ENCODE measurements around the gene APOB. TPM values are rescaled to one million over a fixed set of nuclear protein-coding genes. Genes with fewer than 3 reads are reported as not detected.

Gene APOB
- polyA plus RNA-seq, 2 of the 4 experiments (the other 2 are of a cell fraction) = under 0.01 TPM; not detected in 1

DNA sequence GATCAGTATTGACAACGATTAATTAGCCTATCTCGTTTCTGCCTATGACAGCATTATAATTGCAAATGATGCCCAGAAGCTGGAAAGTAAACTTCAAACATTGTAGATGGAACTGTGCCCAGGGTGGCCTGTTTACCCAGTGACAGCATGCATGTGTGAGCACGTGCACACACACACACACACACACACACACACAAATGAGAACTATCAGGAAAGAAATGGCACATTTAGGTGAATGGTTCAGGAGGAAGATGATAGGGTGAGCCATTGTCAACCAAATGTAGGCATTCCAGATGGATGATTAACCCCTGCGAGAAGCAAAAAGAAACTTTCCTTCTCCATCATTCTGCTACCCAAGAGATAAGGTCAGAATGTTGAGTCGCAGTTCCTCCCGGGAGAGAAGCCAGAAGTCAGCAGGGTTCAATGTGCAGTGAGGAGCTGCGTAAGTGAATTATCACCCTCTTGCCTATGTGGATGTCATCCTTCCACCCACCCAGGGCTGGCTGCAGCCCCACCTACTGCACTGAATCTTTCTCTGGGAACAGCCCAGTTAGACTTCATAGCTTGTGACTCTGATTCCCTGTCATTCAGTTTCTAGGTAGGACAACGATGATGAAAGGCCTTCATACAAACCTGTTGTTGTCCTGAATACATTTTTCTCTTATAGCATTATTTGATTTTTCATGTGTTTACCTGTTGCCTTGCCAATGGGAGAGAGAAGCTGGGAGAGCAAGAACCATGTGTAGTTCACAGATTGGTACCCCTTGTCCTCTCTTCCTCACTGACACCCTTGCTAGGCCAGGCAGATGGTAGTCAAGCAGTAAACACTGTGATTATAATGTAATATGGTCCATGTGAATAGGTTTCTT, 3.5 kb upstream of the APOB start (continued):
- no peak for TF ChIP-seq HOXA7 (CRISPR knock-in tag; IDR thresholded peaks at IDR 0.05)

DNA sequence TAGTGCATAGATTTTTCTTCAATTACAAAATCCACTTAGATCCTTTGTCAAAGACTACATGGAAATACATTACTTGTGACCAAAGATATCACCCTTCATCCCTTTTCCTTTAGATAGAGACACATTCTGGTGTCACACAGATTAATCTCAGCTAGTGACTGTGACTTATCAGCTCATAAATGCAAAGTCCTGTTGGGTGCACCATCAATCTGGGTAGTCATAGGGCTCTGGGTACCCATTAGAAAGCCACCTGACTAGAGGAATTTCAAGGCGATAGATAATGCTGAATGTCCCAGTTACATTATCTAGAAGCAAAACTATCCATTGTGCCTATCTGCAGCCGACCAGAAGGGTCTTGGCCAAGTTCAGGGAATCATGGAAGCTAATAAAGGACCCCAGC, 2.6 kb upstream of the APOB start:
- Histone ChIP-seq H3K4me1 (no peaks in the 10 kb centered on the region), H3K9me3 (no peaks in the 10 kb centered on the region), H3K27ac (no peak overlapping the region), H3K4me3 (no peak overlapping the region), H3K4me2 (no peak overlapping the region)
- ChIA-PET POLR2A (no interaction called here), CTCF (interaction anchor here (1.0 to 9.1 kb wide), 4 partner anchors 18 to 271 kb away, joined by 3 to 130 read pairs (median 4); no protein-coding TSS in a partner anchor)
- no peak for ATAC-seq
- WGBS (ENCODE audit: missing lambda C conversion rate) = 20% methylated on average over 2 of the region's 2 CpGs
- FAIRE-seq = no peak
- no peak for DNase-seq (ENCODE audit: low read depth in 1 of 2, low spot score in 1 of 2)
- no peak for TF ChIP-seq JUN (IDR thresholded peaks at IDR 0.05)
- TF ChIP-seq, protein P1, sequence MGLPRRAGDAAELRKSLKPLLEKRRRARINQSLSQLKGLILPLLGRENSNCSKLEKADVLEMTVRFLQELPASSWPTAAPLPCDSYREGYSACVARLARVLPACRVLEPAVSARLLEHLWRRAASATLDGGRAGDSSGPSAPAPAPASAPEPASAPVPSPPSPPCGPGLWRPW (IDR thresholded peaks at IDR 0.05) = no peak
- no peak for TF ChIP-seq CHD2 (IDR thresholded peaks at IDR 0.05; ENCODE audit: low read length, partially characterized antibody)
- TF ChIP-seq, protein P2, sequence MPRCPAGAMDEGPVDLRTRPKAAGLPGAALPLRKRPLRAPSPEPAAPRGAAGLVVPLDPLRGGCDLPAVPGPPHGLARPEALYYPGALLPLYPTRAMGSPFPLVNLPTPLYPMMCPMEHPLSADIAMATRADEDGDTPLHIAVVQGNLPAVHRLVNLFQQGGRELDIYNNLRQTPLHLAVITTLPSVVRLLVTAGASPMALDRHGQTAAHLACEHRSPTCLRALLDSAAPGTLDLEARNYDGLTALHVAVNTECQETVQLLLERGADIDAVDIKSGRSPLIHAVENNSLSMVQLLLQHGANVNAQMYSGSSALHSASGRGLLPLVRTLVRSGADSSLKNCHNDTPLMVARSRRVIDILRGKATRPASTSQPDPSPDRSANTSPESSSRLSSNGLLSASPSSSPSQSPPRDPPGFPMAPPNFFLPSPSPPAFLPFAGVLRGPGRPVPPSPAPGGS (IDR thresholded peaks at IDR 0.05) = no peak
- TF ChIP-seq BHLHE40 (IDR thresholded peaks at IDR 0.05; ENCODE audit: low read depth, low read length) = no peak
- TF ChIP-seq HOXB13 (CRISPR knock-in tag; IDR thresholded peaks at IDR 0.05; ENCODE audit: low read depth) = no peak
- TF ChIP-seq ZC3H11A (IDR thresholded peaks at IDR 0.05) = no peak
- TF ChIP-seq, protein P3, sequence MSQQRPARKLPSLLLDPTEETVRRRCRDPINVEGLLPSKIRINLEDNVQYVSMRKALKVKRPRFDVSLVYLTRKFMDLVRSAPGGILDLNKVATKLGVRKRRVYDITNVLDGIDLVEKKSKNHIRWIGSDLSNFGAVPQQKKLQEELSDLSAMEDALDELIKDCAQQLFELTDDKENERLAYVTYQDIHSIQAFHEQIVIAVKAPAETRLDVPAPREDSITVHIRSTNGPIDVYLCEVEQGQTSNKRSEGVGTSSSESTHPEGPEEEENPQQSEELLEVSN (IDR thresholded peaks at IDR 0.05; ENCODE audit: borderline replicate concordance, low read depth) = no peak
- TF ChIP-seq, protein P4, sequence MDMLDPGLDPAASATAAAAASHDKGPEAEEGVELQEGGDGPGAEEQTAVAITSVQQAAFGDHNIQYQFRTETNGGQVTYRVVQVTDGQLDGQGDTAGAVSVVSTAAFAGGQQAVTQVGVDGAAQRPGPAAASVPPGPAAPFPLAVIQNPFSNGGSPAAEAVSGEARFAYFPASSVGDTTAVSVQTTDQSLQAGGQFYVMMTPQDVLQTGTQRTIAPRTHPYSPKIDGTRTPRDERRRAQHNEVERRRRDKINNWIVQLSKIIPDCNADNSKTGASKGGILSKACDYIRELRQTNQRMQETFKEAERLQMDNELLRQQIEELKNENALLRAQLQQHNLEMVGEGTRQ (IDR thresholded peaks at IDR 0.05) = no peak
- TF ChIP-seq TP53 (CRISPR knock-in tag; IDR thresholded peaks at IDR 0.05) = no peak
- no peak for TF ChIP-seq KDM5A (IDR thresholded peaks at IDR 0.05)
- no peak for TF ChIP-seq NR3C1 (IDR thresholded peaks at IDR 0.05)
- TF ChIP-seq NPAS2 (CRISPR knock-in tag; IDR thresholded peaks at IDR 0.05; ENCODE audit: borderline replicate concordance) = no peak
- no peak for TF ChIP-seq ZFP36 (IDR thresholded peaks at IDR 0.05; ENCODE audit: borderline replicate concordance, partially characterized antibody)
- TF ChIP-seq RCOR1 (IDR thresholded peaks at IDR 0.05; ENCODE audit: low read depth, low read length) = no peak
- no peak for TF ChIP-seq MYC (IDR thresholded peaks at IDR 0.05; ENCODE audit: borderline replicate concordance, low read length)
- no peak for TF ChIP-seq ESRRA (IDR thresholded peaks at IDR 0.05; ENCODE audit: borderline replicate concordance, low read length)

DNA sequence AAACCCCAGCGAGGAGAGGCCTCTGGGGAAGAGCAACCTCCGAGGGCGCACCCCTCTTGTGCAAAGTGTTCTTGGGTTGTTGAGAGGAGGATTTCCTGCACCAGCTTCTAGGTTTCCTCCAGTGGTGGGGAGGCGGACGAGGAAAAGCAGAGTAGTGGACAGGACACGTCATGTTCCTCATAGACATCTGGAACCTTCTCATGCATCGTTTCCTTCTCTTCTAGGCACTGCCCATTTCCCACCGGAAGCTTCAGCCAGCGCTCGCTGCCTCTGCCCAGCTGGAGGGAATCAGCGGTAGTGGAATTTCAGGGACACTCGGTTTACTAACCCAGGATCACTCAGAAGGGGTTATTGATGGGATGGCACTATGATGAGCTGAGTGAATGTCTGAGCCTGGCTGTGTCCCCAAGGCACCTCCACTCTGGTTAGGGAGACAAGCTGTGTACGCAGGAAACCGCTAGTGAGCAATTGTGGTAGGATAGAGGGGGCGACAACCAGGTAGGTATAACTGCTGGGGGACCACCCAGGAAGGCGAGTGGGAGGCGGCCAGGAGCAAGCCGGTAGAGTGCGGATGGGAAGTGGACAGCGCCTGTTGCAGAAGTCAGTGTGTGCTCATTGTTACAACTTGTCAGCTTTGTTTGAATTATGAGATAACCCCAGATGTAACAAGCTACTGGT, 960 bp upstream of the APOB start:
- CTCF ChIA-PET = interaction anchor here (0.8 to 9.1 kb wide), 5 partner anchors 10 to 634 kb away, joined by 3 to 130 read pairs (median 4); no protein-coding TSS in a partner anchor
- POLR2A ChIA-PET = no interaction called here

More for the DNA sequence above, 960 bp upstream of the APOB start:
- DNase-seq (ENCODE audit: low read depth in 1 of 2, low spot score in 1 of 2) (no peak), FAIRE-seq (no peak), ATAC-seq (no peak)
- H3K27ac ChIP-seq = no peak overlapping the region
- no peak overlapping the region for H3K4me3 ChIP-seq
- TF ChIP-seq HOXB13 (CRISPR knock-in tag; IDR thresholded peaks at IDR 0.05; ENCODE audit: low read depth) = no peak
- no peak for TF ChIP-seq RARB (CRISPR knock-in tag; IDR thresholded peaks at IDR 0.05)
- no peaks in the 10 kb centered on the region for H3K9me3 ChIP-seq
- no peaks in the 10 kb centered on the region for H3K4me1 ChIP-seq
- WGBS (ENCODE audit: missing lambda C conversion rate) = 47% methylated on average over 20 of the region's 20 CpGs
- no peak overlapping the region for H3K4me2 ChIP-seq

Measured in A549 (cell line).